Left lung (tissue), 10 donors: Measurements from ENCODE around the gene TMEM14C. TPM values are rescaled to one million over a fixed set of nuclear protein-coding genes. Genes with fewer than 3 reads are reported as not detected.

Experiments used
- ATAC-seq: fragments of 200-7000 bp; cut with Tn5 transposase; one replicate; pipeline ENCODE4 v1.9.1; 2020; ENCODE audit warnings: moderate library complexity
- DNase-seq, 4 donors: peaks; one replicate each; pipeline ENCODE4 v3.0.0-alpha.2; 2013 to 2020
- H3K27ac ChIP-seq, 2 donors: fragments of 200-600 bp; sonication (generic) in 1 of 2; one replicate each; pipeline versions ENCODE4 v1.5.0 to v1.8.0; 2020 to 2021
- H3K27me3 ChIP-seq, 2 donors: fragments of 200-600 bp; sonication (generic) in 1 of 2; one replicate each; pipeline versions ENCODE4 v1.5.0 to v1.8.0; 2020 to 2021
- H3K36me3 ChIP-seq, 2 donors: fragments of 200-600 bp; sonication (generic) in 1 of 2; one replicate each; pipeline versions ENCODE4 v1.5.0 to v1.8.0; 2020 to 2021
- H3K4me1 ChIP-seq, 2 donors: fragments of 200-600 bp; one replicate each; pipeline ENCODE4 v1.8.0; 2021
- H3K4me3 ChIP-seq, 2 donors: fragments of 200-600 bp; sonication (generic) in 1 of 2; one replicate each; pipeline versions ENCODE4 v1.5.0 to v1.8.0; 2020 to 2021; ENCODE audit warnings: mild to moderate bottlenecking in 1 of 2
- H3K9me3 ChIP-seq, 2 donors: fragments of 200-600 bp; sonication (generic) in 1 of 2; one replicate each; pipeline versions ENCODE4 v1.5.0 to v1.8.0; 2020 to 2021
- intact Hi-C, 2 donors: fragments of 100-400 bp; cut with DNase I; formaldehyde crosslinking; loops; one replicate each; pipeline versions ENCODE4 v1.11.2 to v1.14.2; 2022
- polyA plus RNA-seq, 6 donors: library from polyadenylated mRNA; unstranded; fragments of 120-200 nt; gene quantifications; one replicate each; pipeline ENCODE4 v1.2.1, GENCODE V29; 2013; ENCODE audit not compliant: insufficient read length in 6 of 6
- total RNA-seq, 2 donors: library from RNA; stranded (reverse); fragmentation: NEBNext Ultra II Directional; extraction: Animal tissue kit (Norgen Biotek cat#: 25700); gene quantifications; one replicate each; pipeline ENCODE4 v1.2.1, GENCODE V29; 2021
- TF ChIP-seq, protein P1 (sequence below), 2 donors: fragments of 200-600 bp; sonication (generic) in 1 of 2; IDR thresholded peaks; one replicate each; pipeline versions ENCODE4 v1.5.0 to v1.8.0; 2021; ENCODE audit warnings: antibody characterized with exemption in 2 of 2
- donor health status: DM: no; HTN: yes; CAD: no.
- donor health status: DM: no; HTN: no; CAD: no.

The TMEM14C gene
- total and polyA plus RNA-seq, 8 donors: 81.8 to 154 (median 147) TPM

DNA sequence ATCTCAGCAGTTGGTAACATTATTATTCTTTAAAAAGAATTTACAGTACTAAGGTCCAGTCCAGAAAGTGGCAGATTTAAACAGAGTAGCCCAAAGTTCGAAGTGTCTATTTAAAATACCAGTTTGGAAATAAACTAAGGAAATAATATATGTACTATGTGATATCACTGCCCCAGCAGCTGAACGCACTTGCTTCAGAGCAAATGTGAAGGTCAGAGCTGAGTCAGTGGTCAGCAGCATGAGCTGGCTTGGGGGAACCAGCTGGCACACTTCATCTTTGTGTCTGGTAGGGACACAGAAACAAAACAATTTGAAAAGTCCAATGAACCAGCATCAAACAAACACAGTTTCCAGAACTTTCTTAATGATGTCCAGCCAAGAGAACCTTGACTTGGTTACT, 40.1 kb downstream of the TMEM14C start:
- ATAC-seq (no peak), DNase-seq (no peak)
- TF ChIP-seq, protein P1, sequence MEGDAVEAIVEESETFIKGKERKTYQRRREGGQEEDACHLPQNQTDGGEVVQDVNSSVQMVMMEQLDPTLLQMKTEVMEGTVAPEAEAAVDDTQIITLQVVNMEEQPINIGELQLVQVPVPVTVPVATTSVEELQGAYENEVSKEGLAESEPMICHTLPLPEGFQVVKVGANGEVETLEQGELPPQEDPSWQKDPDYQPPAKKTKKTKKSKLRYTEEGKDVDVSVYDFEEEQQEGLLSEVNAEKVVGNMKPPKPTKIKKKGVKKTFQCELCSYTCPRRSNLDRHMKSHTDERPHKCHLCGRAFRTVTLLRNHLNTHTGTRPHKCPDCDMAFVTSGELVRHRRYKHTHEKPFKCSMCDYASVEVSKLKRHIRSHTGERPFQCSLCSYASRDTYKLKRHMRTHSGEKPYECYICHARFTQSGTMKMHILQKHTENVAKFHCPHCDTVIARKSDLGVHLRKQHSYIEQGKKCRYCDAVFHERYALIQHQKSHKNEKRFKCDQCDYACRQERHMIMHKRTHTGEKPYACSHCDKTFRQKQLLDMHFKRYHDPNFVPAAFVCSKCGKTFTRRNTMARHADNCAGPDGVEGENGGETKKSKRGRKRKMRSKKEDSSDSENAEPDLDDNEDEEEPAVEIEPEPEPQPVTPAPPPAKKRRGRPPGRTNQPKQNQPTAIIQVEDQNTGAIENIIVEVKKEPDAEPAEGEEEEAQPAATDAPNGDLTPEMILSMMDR (IDR thresholded peaks at IDR 0.05): no peak
- no peak overlapping the region for H3K4me3 ChIP-seq
- H3K27me3 ChIP-seq: no peaks in the 10 kb centered on the region
- H3K36me3 ChIP-seq: peaks cover 0 to 13% of the 10 kb centered on the region in 2 donors
- no peak overlapping the region for H3K27ac ChIP-seq
- peaks cover 0 to 6% of the 10 kb centered on the region in 2 donors for H3K4me1 ChIP-seq
- no peaks in the 10 kb centered on the region for H3K9me3 ChIP-seq
- intact Hi-C loops: no loop called here

DNA sequence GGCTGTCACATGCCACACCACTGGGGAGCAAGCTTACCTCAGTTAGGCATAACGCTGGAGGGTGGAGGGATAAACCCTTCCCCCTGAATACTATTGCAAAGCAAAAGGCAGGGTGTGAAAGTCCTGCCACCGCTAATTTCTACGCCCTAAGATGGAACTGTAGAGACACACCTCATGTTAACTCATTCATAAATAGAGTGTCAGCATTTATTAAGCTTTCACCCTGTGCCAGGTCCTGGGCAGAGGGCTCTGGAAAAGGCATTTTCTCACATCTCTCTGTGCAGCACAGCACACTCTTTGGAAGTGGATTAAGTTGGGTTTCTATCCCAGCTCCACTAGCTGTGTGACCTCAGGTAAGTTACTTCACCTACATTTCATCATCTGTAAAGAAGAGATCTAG, 46.5 kb downstream of the TMEM14C start:
- Histone ChIP-seq H3K9me3 (no peaks in the 10 kb centered on the region), H3K36me3 (peaks cover 0 to 25% of the 10 kb centered on the region in 2 donors), H3K4me3 (no peak overlapping the region), H3K27me3 (no peaks in the 10 kb centered on the region), H3K27ac (no peak overlapping the region), H3K4me1 (no peaks in the 10 kb centered on the region)
- ATAC-seq (no peak), DNase-seq (no peak)
- TF ChIP-seq, protein P1 (IDR thresholded peaks at IDR 0.05): no peak
- intact Hi-C loops: no loop called here

DNA sequence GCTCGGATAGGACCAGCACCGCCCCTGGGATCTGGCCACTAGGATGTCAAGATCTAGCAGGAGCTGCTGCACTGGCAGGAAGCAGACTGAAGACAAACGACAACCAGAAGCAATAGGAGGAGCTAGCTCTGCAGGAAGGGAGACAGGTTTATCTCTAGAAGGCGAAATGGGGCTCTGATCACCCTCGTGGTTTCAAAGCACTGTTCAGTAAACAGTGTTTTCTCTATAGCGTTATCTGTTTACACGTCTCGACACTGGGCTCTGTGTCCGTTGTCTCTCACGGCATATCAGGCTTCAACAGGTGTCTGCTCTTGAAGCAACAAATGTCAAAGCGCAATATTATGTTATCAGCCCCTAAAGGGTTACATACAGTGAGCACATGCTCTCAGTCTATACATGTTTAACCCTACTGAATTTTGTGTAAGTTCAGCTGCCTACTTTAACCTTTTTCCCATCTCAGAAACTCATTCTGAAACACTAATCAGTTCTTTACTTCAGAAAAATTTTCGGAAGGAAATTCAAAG, 48.6 kb downstream of the TMEM14C start:
- DNase-seq (no peak), ATAC-seq (no peak)
- Histone ChIP-seq H3K36me3 (peaks cover 0 to 38% of the 10 kb centered on the region in 2 donors), H3K27me3 (no peaks in the 10 kb centered on the region), H3K9me3 (no peaks in the 10 kb centered on the region), H3K4me1 (no peaks in the 10 kb centered on the region), H3K27ac (no peak overlapping the region), H3K4me3 (no peak overlapping the region)
- TF ChIP-seq, protein P1 (IDR thresholded peaks at IDR 0.05): no peak
- intact Hi-C loops: no loop called here

DNA sequence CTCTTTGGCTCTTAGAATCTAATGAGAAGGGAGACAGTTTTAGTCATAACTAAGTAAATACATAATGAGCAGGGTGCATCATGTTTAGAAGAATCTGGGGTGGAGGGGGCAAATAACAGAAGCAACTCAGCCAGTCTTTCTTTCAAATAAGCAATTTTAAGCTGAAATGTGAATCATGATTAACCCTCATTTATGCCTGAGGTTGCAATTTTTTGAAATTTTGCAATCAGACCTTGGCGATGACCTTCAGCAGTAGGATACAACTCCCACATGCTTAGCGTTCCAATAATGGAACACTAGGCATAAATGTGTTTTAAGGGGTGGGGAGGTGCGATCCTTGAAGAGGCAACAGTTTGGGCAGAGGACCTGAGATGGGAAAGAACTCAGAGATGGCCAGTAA, 55.4 kb downstream of the TMEM14C start:
- TF ChIP-seq, protein P1 (IDR thresholded peaks at IDR 0.05): no peak
- no peak overlapping the region for H3K4me3 ChIP-seq
- no peak for ATAC-seq

DNA sequence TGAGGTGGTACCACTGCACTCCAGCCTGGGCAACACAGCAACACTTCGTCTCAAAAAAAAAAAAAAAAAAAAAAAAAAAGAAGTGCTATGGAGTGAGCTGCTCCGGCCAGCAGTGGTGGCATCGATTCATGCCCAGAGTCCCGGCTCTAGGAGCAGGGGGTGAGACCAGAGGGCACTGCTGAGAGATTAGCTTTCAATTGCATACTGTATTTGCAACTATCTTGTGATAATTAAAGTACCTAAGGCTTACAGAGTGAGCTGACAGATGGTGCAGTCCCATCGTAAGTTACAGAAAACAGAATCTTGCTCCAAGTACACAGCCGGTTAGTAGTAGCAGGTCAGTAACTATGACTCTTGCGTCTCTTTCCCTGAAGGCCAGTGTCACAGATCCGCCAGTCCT, 56.2 kb downstream of the TMEM14C start:
- H3K27me3 ChIP-seq: no peaks in the 10 kb centered on the region
- intact Hi-C loops: no loop called here
- ATAC-seq: no peak
- H3K9me3 ChIP-seq: no peaks in the 10 kb centered on the region
- H3K36me3 ChIP-seq: peaks cover 0 to 20% of the 10 kb centered on the region in 2 donors
- no peak for DNase-seq
- TF ChIP-seq, protein P1 (IDR thresholded peaks at IDR 0.05): no peak
- no peaks in the 10 kb centered on the region for H3K4me1 ChIP-seq
- H3K4me3 ChIP-seq: no peak overlapping the region
- no peak overlapping the region for H3K27ac ChIP-seq

More for the DNA sequence above, 55.4 kb downstream of the TMEM14C start:
- no peaks in the 10 kb centered on the region for H3K9me3 ChIP-seq
- peaks cover 0 to 18% of the 10 kb centered on the region in 2 donors for H3K36me3 ChIP-seq
- no peaks in the 10 kb centered on the region for H3K27me3 ChIP-seq
- H3K27ac ChIP-seq: no peak overlapping the region
- H3K4me1 ChIP-seq: no peaks in the 10 kb centered on the region
- intact Hi-C loops: no loop called here
- DNase-seq: no peak

Other genes starting within 250 kb of the TMEM14C start
- gene GCNT2, start 201.7 kb upstream of the TMEM14C start, total RNA-seq: 10 to 100 TPM; 25.1 to 32.3 TPM
- gene GCNT2, start 201.7 kb upstream of the TMEM14C start, polyA plus RNA-seq: 10 to 100 TPM; 14.7 to 19.6 (median 17.5) TPM
- 1 to 10 TPM in 1 of 2 donors, under 1 TPM in 1; 0.58 to 1.0 TPM for gene C6orf52, start 28.5 kb upstream of the TMEM14C start, total RNA-seq
- gene C6orf52, start 28.5 kb upstream of the TMEM14C start, polyA plus RNA-seq: 1 to 10 TPM; 1.2 to 6.1 (median 2.1) TPM
- 10 to 100 TPM in 1 of 2 donors, 1 to 10 TPM in 1; 9.6 to 16.4 TPM for gene PAK1IP1, start 28.1 kb upstream of the TMEM14C start, total RNA-seq
- 10 to 100 TPM; 20.6 to 25.0 (median 21.4) TPM for gene PAK1IP1, start 28.1 kb upstream of the TMEM14C start, polyA plus RNA-seq
- gene TMEM14B, start 24.7 kb downstream of the TMEM14C start, total RNA-seq: 10 to 100 TPM; 71.1 to 74.8 TPM
- 100 to 1,000 TPM; 102 to 117 (median 105) TPM for gene TMEM14B, start 24.7 kb downstream of the TMEM14C start, polyA plus RNA-seq
- gene MAK, start 115.5 kb downstream of the TMEM14C start, total RNA-seq: under 1 TPM; 0.26 to 0.97 TPM
- gene MAK, start 115.5 kb downstream of the TMEM14C start, polyA plus RNA-seq: 1 to 10 TPM; 2.1 to 3.8 (median 3.4) TPM
- gene GCM2, start 159.0 kb downstream of the TMEM14C start, total RNA-seq: not detected
- under 1 TPM in 5 of 6 donors, not detected in 1; 0.11 to 0.21 (median 0.15) TPM for gene GCM2, start 159.0 kb downstream of the TMEM14C start, polyA plus RNA-seq
- under 1 TPM; 0.41 to 0.45 TPM for gene SYCP2L, start 164.0 kb downstream of the TMEM14C start, total RNA-seq
- 1 to 10 TPM; 3.7 to 5.8 (median 4.8) TPM for gene SYCP2L, start 164.0 kb downstream of the TMEM14C start, polyA plus RNA-seq